ENCODE measurements around the gene SCP2. TPM values are rescaled to one million over a fixed set of nuclear protein-coding genes. Genes with fewer than 3 reads are reported as not detected.

Gene SCP2
- polyA plus RNA-seq, 1 donor, result 287 TPM

- H3K36me3 ChIP-seq (ENCODE audit: control insufficient read depth, insufficient read depth, low read length), result no peaks in the 10 kb centered on the region
- no peaks in the 10 kb centered on the region for H3K27me3 ChIP-seq (ENCODE audit: control insufficient read depth, insufficient read depth, low read length)
- peaks cover 44% of the 10 kb centered on the region for H3K9me3 ChIP-seq (ENCODE audit: control insufficient read depth, low read depth, low read length)
- no peak overlapping the region for H3K27ac ChIP-seq (ENCODE audit: low read length)
- H3K4me1 ChIP-seq (ENCODE audit: control insufficient read depth, insufficient read depth, low read length), result peaks cover 14% of the 10 kb centered on the region
- H3K4me3 ChIP-seq (ENCODE audit: low read length), result no peak overlapping the region
- no peak for DNase-seq
- 100% methylated on average over 1 of the region's 20 CpGs for WGBS (ENCODE audit: insufficient coverage, low lambda C conversion rate)
These were observed 166.9 kb downstream of the SCP2 start for GRCh38 chr1:53093778-53094532.

- WGBS (ENCODE audit: insufficient coverage, low lambda C conversion rate), result no CpG with 5 or more reads among the region's 13 CpGs
- Histone ChIP-seq H3K36me3 (ENCODE audit: control insufficient read depth, insufficient read depth, low read length) (no peaks in the 10 kb centered on the region), H3K27ac (ENCODE audit: low read length) (no peak overlapping the region), H3K27me3 (ENCODE audit: control insufficient read depth, insufficient read depth, low read length) (no peaks in the 10 kb centered on the region), H3K4me1 (ENCODE audit: control insufficient read depth, insufficient read depth, low read length) (peaks cover 9% of the 10 kb centered on the region), H3K4me3 (ENCODE audit: low read length) (no peak overlapping the region), H3K9me3 (ENCODE audit: control insufficient read depth, low read depth, low read length) (peaks cover 50% of the 10 kb centered on the region)
- no peak for DNase-seq
These were observed 167.4 kb downstream of the SCP2 start for GRCh38 chr1:53094533-53094919.

Other genes starting within 250 kb of the SCP2 start
- gene COA7, start 228.9 kb upstream of the SCP2 start, polyA plus RNA-seq, result 19.9 TPM
- gene ZYG11B, start 200.8 kb upstream of the SCP2 start, polyA plus RNA-seq, result 13.1 TPM
- gene ZYG11A, start 84.5 kb upstream of the SCP2 start, polyA plus RNA-seq, result 0.25 TPM
- 245 TPM for gene ECHDC2, start 5.5 kb upstream of the SCP2 start, polyA plus RNA-seq
- gene PODN, start 134.9 kb downstream of the SCP2 start, polyA plus RNA-seq, result 7.6 TPM
- 0.40 TPM for gene SLC1A7, start 215.4 kb downstream of the SCP2 start, polyA plus RNA-seq